Measurements from ENCODE around the gene ADAMTS16. TPM values are rescaled to one million over a fixed set of nuclear protein-coding genes. Genes with fewer than 3 reads are reported as not detected.

The ADAMTS16 gene
- total RNA-seq, 2 donors from 2014 or later, result 0.11 TPM; not detected in 1

- no peak for TF ChIP-seq POLR2A (IDR thresholded peaks at IDR 0.05)
- no peak for TF ChIP-seq POLR2AphosphoS5 (IDR thresholded peaks at IDR 0.05)
- no peak for TF ChIP-seq CTCF (IDR thresholded peaks at IDR 0.05)
These were observed 187.0 kb downstream of the ADAMTS16 start for GRCh38 chr5:5327126-5327525.

GRCh38 chr5:5330728-5331452 lies 190.8 kb downstream of the ADAMTS16 start:
- 93% methylated on average over 4 of the region's 4 CpGs for WGBS
- H3K36me3 ChIP-seq, result no peaks in the 10 kb centered on the region
- no peaks in the 10 kb centered on the region for H3K27me3 ChIP-seq (replicated peaks; ENCODE audit: insufficient read depth)
- H3K9me3 ChIP-seq, result no peaks in the 10 kb centered on the region
- no peak overlapping the region for H3K4me3 ChIP-seq
- H3K27ac ChIP-seq, result no peak overlapping the region
- intact Hi-C loops (cut with DNase I), result no loop called here
- H3K4me1 ChIP-seq (replicated peaks), result no peaks in the 10 kb centered on the region
- TF ChIP-seq CTCF (IDR thresholded peaks at IDR 0.05) (no peak), POLR2A (IDR thresholded peaks at IDR 0.05) (no peak), POLR2AphosphoS5 (IDR thresholded peaks at IDR 0.05) (no peak)
- DNase-seq (ENCODE audit: low spot score), result no peak

More at GRCh38 chr5:5327126-5327525, 187.0 kb downstream of the ADAMTS16 start:
- no peak for DNase-seq (ENCODE audit: low spot score)
- Histone ChIP-seq H3K27me3 (replicated peaks; ENCODE audit: insufficient read depth) (no peaks in the 10 kb centered on the region), H3K9me3 (no peaks in the 10 kb centered on the region), H3K4me1 (replicated peaks) (no peaks in the 10 kb centered on the region), H3K36me3 (no peaks in the 10 kb centered on the region), H3K27ac (no peak overlapping the region), H3K4me3 (no peak overlapping the region)
- WGBS, result 87% methylated on average over 8 of the region's 8 CpGs
- intact Hi-C loops (cut with DNase I), result no loop called here

GRCh38 chr5:5331848-5332247 lies 191.7 kb downstream of the ADAMTS16 start:
- no peaks in the 10 kb centered on the region for H3K27me3 ChIP-seq (replicated peaks; ENCODE audit: insufficient read depth)
- WGBS, result 75% methylated on average over 6 of the region's 6 CpGs

GRCh38 chr5:5332287-5332686 lies 192.2 kb downstream of the ADAMTS16 start:
- no peak overlapping the region for H3K4me3 ChIP-seq
- TF ChIP-seq CTCF (IDR thresholded peaks at IDR 0.05) (no peak), POLR2A (IDR thresholded peaks at IDR 0.05) (no peak), POLR2AphosphoS5 (IDR thresholded peaks at IDR 0.05) (no peak)
- WGBS, result 81% methylated on average over 4 of the region's 4 CpGs

More at GRCh38 chr5:5331848-5332247, 191.7 kb downstream of the ADAMTS16 start:
- H3K4me1 ChIP-seq (replicated peaks), result no peaks in the 10 kb centered on the region
- no peak overlapping the region for H3K4me3 ChIP-seq
- no peak overlapping the region for H3K27ac ChIP-seq
- H3K9me3 ChIP-seq, result no peaks in the 10 kb centered on the region
- intact Hi-C loops (cut with DNase I), result no loop called here
- TF ChIP-seq POLR2AphosphoS5 (IDR thresholded peaks at IDR 0.05) (no peak), POLR2A (IDR thresholded peaks at IDR 0.05) (no peak), CTCF (IDR thresholded peaks at IDR 0.05) (no peak)
- no peak for DNase-seq (ENCODE audit: low spot score)
- no peaks in the 10 kb centered on the region for H3K36me3 ChIP-seq

GRCh38 chr5:5335107-5335506 lies 195.0 kb downstream of the ADAMTS16 start:
- Histone ChIP-seq H3K4me1 (replicated peaks) (no peaks in the 10 kb centered on the region), H3K4me3 (no peak overlapping the region), H3K36me3 (no peaks in the 10 kb centered on the region), H3K27ac (no peak overlapping the region), H3K27me3 (replicated peaks; ENCODE audit: insufficient read depth) (no peaks in the 10 kb centered on the region), H3K9me3 (no peaks in the 10 kb centered on the region)
- no peak for TF ChIP-seq POLR2AphosphoS5 (IDR thresholded peaks at IDR 0.05)
- no peak for DNase-seq (ENCODE audit: low spot score)
- intact Hi-C loops (cut with DNase I), result no loop called here

More at GRCh38 chr5:5332287-5332686, 192.2 kb downstream of the ADAMTS16 start:
- H3K4me1 ChIP-seq (replicated peaks), result no peaks in the 10 kb centered on the region
- intact Hi-C loops (cut with DNase I), result no loop called here
- no peaks in the 10 kb centered on the region for H3K9me3 ChIP-seq
- H3K27ac ChIP-seq, result no peak overlapping the region
- no peaks in the 10 kb centered on the region for H3K27me3 ChIP-seq (replicated peaks; ENCODE audit: insufficient read depth)
- H3K36me3 ChIP-seq, result no peaks in the 10 kb centered on the region
- no peak for DNase-seq (ENCODE audit: low spot score)
